Activated naive CD8-positive, alpha-beta T cell treated with anti-CD3 and anti-CD28 coated beads, Interleukin-2, amount 10 ng/mL, durations not matched to agents 7 days and 5 days (primary cell): Measurements from ENCODE around the gene KCNC1. TPM values are rescaled to one million over a fixed set of nuclear protein-coding genes. Genes with fewer than 3 reads are reported as not detected.

Experiments used
- ATAC-seq: fragments of 150-1000 bp; cut with Tn5 transposase; one replicate; pipeline ENCODE4 v1.10.0; 2021; ENCODE audit warnings: low read depth, moderate library complexity
- POLR2A ChIA-PET: fragments of 350-600 bp; sonication (Branson Sonifier 250); formaldehyde crosslinking; loops from one replicate; lab custom pipeline; 2021; ENCODE audit warnings: antibody characterized with exemption; lab: Charles Lee
- DNase-seq: peaks from one replicate; pipeline ENCODE4 v3.0.0; 2021
- H3K27ac Mint-ChIP-seq: one replicate; pipeline ENCODE4 v1.8.0; 2022; ENCODE audit warnings: mild to moderate bottlenecking, mixed read lengths
- H3K27me3 Mint-ChIP-seq: one replicate; pipeline ENCODE4 v1.8.0; 2022; ENCODE audit warnings: mild to moderate bottlenecking, moderate library complexity, mixed read lengths
- H3K36me3 Mint-ChIP-seq: one replicate; pipeline ENCODE4 v1.8.0; 2021; ENCODE audit warnings: mild to moderate bottlenecking, mixed read lengths
- H3K4me1 Mint-ChIP-seq: one replicate; pipeline ENCODE4 v1.8.0; 2021; ENCODE audit warnings: mixed read lengths
- H3K4me3 Mint-ChIP-seq: one replicate; pipeline ENCODE4 v1.8.0; 2022; ENCODE audit warnings: mild to moderate bottlenecking, moderate library complexity, mixed read lengths
- H3K9me3 Mint-ChIP-seq: one replicate; pipeline ENCODE4 v1.8.0; 2021; ENCODE audit warnings: mixed read lengths
- total RNA-seq, 2 experiments: library from RNA; stranded (reverse); gene quantifications; one replicate each; pipeline ENCODE4 v1.2.3, GENCODE V29; 2021

Gene KCNC1
- total RNA-seq, 2 experiments from 2014 or later: not detected

GRCh38 chr11:17719938-17720795 lies 14.4 kb upstream of the KCNC1 start:
- H3K4me3 Mint-ChIP-seq: no peak overlapping the region
- ATAC-seq: no peak

GRCh38 chr11:17720796-17721171 lies 13.8 kb upstream of the KCNC1 start:
- H3K4me3 Mint-ChIP-seq: no peak overlapping the region
- H3K36me3 Mint-ChIP-seq: no peaks in the 10 kb centered on the region
- DNase-seq: no peak
- peaks cover 42% of the 10 kb centered on the region for H3K27me3 Mint-ChIP-seq
- H3K4me1 Mint-ChIP-seq: no peaks in the 10 kb centered on the region
- POLR2A ChIA-PET: no interaction called here
- no peak for ATAC-seq
- no peak overlapping the region for H3K27ac Mint-ChIP-seq
- no peaks in the 10 kb centered on the region for H3K9me3 Mint-ChIP-seq

More at GRCh38 chr11:17719938-17720795, 14.4 kb upstream of the KCNC1 start:
- no peak for DNase-seq
- Mint-ChIP-seq H3K27ac (no peak overlapping the region), H3K27me3 (peaks cover 39% of the 10 kb centered on the region), H3K4me1 (no peaks in the 10 kb centered on the region), H3K9me3 (no peaks in the 10 kb centered on the region), H3K36me3 (no peaks in the 10 kb centered on the region)
- POLR2A ChIA-PET: no interaction called here

- Mint-ChIP-seq H3K27ac (no peak overlapping the region), H3K27me3 (peaks cover 46% of the 10 kb centered on the region), H3K4me1 (no peaks in the 10 kb centered on the region), H3K36me3 (no peaks in the 10 kb centered on the region), H3K9me3 (no peaks in the 10 kb centered on the region), H3K4me3 (no peak overlapping the region)
- POLR2A ChIA-PET: no interaction called here
- ATAC-seq: no peak
- DNase-seq: no peak
Measured at GRCh38 chr11:17721242-17721999, 13.2 kb upstream of the KCNC1 start.

- Mint-ChIP-seq H3K27ac (no peak overlapping the region), H3K4me3 (no peak overlapping the region), H3K36me3 (no peaks in the 10 kb centered on the region), H3K27me3 (peaks cover 49% of the 10 kb centered on the region), H3K9me3 (no peaks in the 10 kb centered on the region), H3K4me1 (no peaks in the 10 kb centered on the region)
- POLR2A ChIA-PET: no interaction called here
- DNase-seq: no peak
- ATAC-seq: no peak
Measured at GRCh38 chr11:17722000-17722643, 12.5 kb upstream of the KCNC1 start.

- Mint-ChIP-seq H3K4me1 (no peaks in the 10 kb centered on the region), H3K27me3 (peaks cover 66% of the 10 kb centered on the region), H3K27ac (no peak overlapping the region), H3K36me3 (no peaks in the 10 kb centered on the region), H3K9me3 (no peaks in the 10 kb centered on the region), H3K4me3 (no peak overlapping the region)
- POLR2A ChIA-PET: no interaction called here
- ATAC-seq (no peak), DNase-seq (no peak)
Measured at GRCh38 chr11:17724020-17724908, 10.3 kb upstream of the KCNC1 start.

- H3K4me1 Mint-ChIP-seq: no peaks in the 10 kb centered on the region
- POLR2A ChIA-PET: no interaction called here
- H3K27me3 Mint-ChIP-seq: peaks cover 65% of the 10 kb centered on the region
- no peaks in the 10 kb centered on the region for H3K9me3 Mint-ChIP-seq
- H3K27ac Mint-ChIP-seq: no peak overlapping the region
- H3K36me3 Mint-ChIP-seq: no peaks in the 10 kb centered on the region
- ATAC-seq (no peak), DNase-seq (no peak)
- H3K4me3 Mint-ChIP-seq: no peak overlapping the region
Measured at GRCh38 chr11:17725174-17725573, 9.4 kb upstream of the KCNC1 start.

- Mint-ChIP-seq H3K36me3 (no peaks in the 10 kb centered on the region), H3K4me1 (peaks cover 4% of the 10 kb centered on the region), H3K27ac (no peak overlapping the region), H3K27me3 (peaks cover 50% of the 10 kb centered on the region), H3K9me3 (no peaks in the 10 kb centered on the region), H3K4me3 (no peak overlapping the region)
- ATAC-seq (no peak), DNase-seq (no peak)
- POLR2A ChIA-PET: no interaction called here
Measured at GRCh38 chr11:17730137-17730536, 4.4 kb upstream of the KCNC1 start.

- Mint-ChIP-seq H3K4me1 (peaks cover 4% of the 10 kb centered on the region), H3K36me3 (no peaks in the 10 kb centered on the region), H3K27me3 (peaks cover 47% of the 10 kb centered on the region), H3K4me3 (no peak overlapping the region), H3K27ac (no peak overlapping the region), H3K9me3 (no peaks in the 10 kb centered on the region)
- ATAC-seq (peak; percentile 71), DNase-seq (peak; percentile 77)
- POLR2A ChIA-PET: no interaction called here
Measured at GRCh38 chr11:17730608-17731462, 3.7 kb upstream of the KCNC1 start.

GRCh38 chr11:17733261-17733660 lies 1.3 kb upstream of the KCNC1 start:
- DNase-seq (no peak), ATAC-seq (no peak)
- POLR2A ChIA-PET: no interaction called here
- Mint-ChIP-seq H3K9me3 (no peaks in the 10 kb centered on the region), H3K27ac (no peak overlapping the region), H3K36me3 (no peaks in the 10 kb centered on the region), H3K4me1 (peaks cover 4% of the 10 kb centered on the region), H3K4me3 (no peak overlapping the region), H3K27me3 (peaks cover 54% of the 10 kb centered on the region)

- peak; percentile 76 for DNase-seq
- H3K4me3 Mint-ChIP-seq: no peak overlapping the region
- ATAC-seq: peak; percentile 64
- peaks cover 45% of the 10 kb centered on the region for H3K27me3 Mint-ChIP-seq
- H3K4me1 Mint-ChIP-seq: peaks cover 4% of the 10 kb centered on the region
- no peak overlapping the region for H3K27ac Mint-ChIP-seq
- no peaks in the 10 kb centered on the region for H3K9me3 Mint-ChIP-seq
- POLR2A ChIA-PET: interaction anchor here (0.6 kb wide), 1 partner anchor 93 kb away, joined by 3 read pairs; no protein-coding TSS in a partner anchor
- H3K36me3 Mint-ChIP-seq: no peaks in the 10 kb centered on the region
Measured at GRCh38 chr11:17734986-17735817, 621 bp downstream of the KCNC1 start.

GRCh38 chr11:17735818-17736578 lies 1.4 kb downstream of the KCNC1 start:
- Mint-ChIP-seq H3K4me3 (no peak overlapping the region), H3K9me3 (no peaks in the 10 kb centered on the region), H3K4me1 (peaks cover 2% of the 10 kb centered on the region), H3K27me3 (peaks cover 50% of the 10 kb centered on the region), H3K36me3 (no peaks in the 10 kb centered on the region), H3K27ac (no peak overlapping the region)
- DNase-seq (no peak), ATAC-seq (no peak)
- POLR2A ChIA-PET: no interaction called here
